ENCODE data around the gene NUDT1.

The NUDT1 gene

GRCh38 chr7:2241580-2242540 lies at the start of gene NUDT1, which contains the start of gene MRM2:
Gene NUDT1 (plus strand): TSS chr7:2242226. CDS start chr7:2244575, 2,349 bp downstream.
Gene MRM2 (minus strand): TSS chr7:2242205. CDS start chr7:2242169, 36 bp downstream.
- peak; percentile 68 to 97 (median 85) for DNase-seq
- intact Hi-C loops (cut with DNase I): loop anchor here (5.0 kb wide), 1 partner anchor 70 kb away; the partner anchor contains the start of gene SNX8

- peak in 2 of 10 donors; percentile 71 to 89 for DNase-seq
- intact Hi-C loops (cut with DNase I): no loop called here
These were observed 49.0 kb upstream of the NUDT1 start for GRCh38 chr7:2192831-2193534.

GRCh38 chr7:2193575-2194305 lies 48.3 kb upstream of the NUDT1 start:
- DNase-seq: peak in 2 of 10 donors; percentile 69 to 77
- intact Hi-C loops (cut with DNase I): no loop called here

- intact Hi-C loops (cut with DNase I): no loop called here
- peak; percentile 40 to 93 (median 60) for DNase-seq
These were observed 46.4 kb upstream of the NUDT1 start for GRCh38 chr7:2195400-2196246.

GRCh38 chr7:2196381-2197378 lies 45.3 kb upstream of the NUDT1 start:
- intact Hi-C loops (cut with DNase I): no loop called here
- peak in 3 of 10 donors; percentile 70 to 78 (median 73) for DNase-seq

- intact Hi-C loops (cut with DNase I): no loop called here
- DNase-seq: peak in 2 of 10 donors; percentile 64 to 80
These were observed 44.4 kb upstream of the NUDT1 start for GRCh38 chr7:2197436-2198155.

GRCh38 chr7:2198206-2198605 lies 43.8 kb upstream of the NUDT1 start:
- no peak for DNase-seq

GRCh38 chr7:2198760-2199159 lies 43.3 kb upstream of the NUDT1 start:
- peak in 1 of 10 donors; percentile 78 for DNase-seq
- intact Hi-C loops (cut with DNase I): no loop called here

More at GRCh38 chr7:2198206-2198605, 43.8 kb upstream of the NUDT1 start:
- intact Hi-C loops (cut with DNase I): no loop called here

- intact Hi-C loops (cut with DNase I): no loop called here
- DNase-seq: peak in 3 of 10 donors; percentile 57 to 75 (median 64)
These were observed 42.5 kb upstream of the NUDT1 start for GRCh38 chr7:2199528-2199927.

- intact Hi-C loops (cut with DNase I): no loop called here
These were observed 42.0 kb upstream of the NUDT1 start for GRCh38 chr7:2199956-2200583.

GRCh38 chr7:2200584-2200980 lies 41.4 kb upstream of the NUDT1 start:
- intact Hi-C loops (cut with DNase I): no loop called here
- peak in 2 of 10 donors; percentile 58 to 62 for DNase-seq

More at GRCh38 chr7:2199956-2200583, 42.0 kb upstream of the NUDT1 start:
- peak in 2 of 10 donors; percentile 56 to 62 for DNase-seq

GRCh38 chr7:2201128-2201527 lies 40.9 kb upstream of the NUDT1 start:
- intact Hi-C loops (cut with DNase I): no loop called here
- peak in 1 of 10 donors; percentile 70 for DNase-seq

- DNase-seq: peak in 2 of 10 donors; percentile 53 to 73
- intact Hi-C loops (cut with DNase I): no loop called here
These were observed 40.2 kb upstream of the NUDT1 start for GRCh38 chr7:2201686-2202360.

- intact Hi-C loops (cut with DNase I): no loop called here
- peak in 3 of 10 donors; percentile 66 to 77 (median 68) for DNase-seq
These were observed 39.7 kb upstream of the NUDT1 start for GRCh38 chr7:2202361-2202761.

GRCh38 chr7:2202901-2203765 lies 38.9 kb upstream of the NUDT1 start:
- DNase-seq: peak in 3 of 10 donors; percentile 7 to 80 (median 69)
- intact Hi-C loops (cut with DNase I): no loop called here
